HS-27A (cell line): ENCODE results near the gene BSX.

Experiments
- DNase-seq: peaks from one replicate; pipeline ENCODE4 v3.0.0-alpha.2; 2012; ENCODE audit warnings: low read depth, missing footprints

BSX gene

DNA sequence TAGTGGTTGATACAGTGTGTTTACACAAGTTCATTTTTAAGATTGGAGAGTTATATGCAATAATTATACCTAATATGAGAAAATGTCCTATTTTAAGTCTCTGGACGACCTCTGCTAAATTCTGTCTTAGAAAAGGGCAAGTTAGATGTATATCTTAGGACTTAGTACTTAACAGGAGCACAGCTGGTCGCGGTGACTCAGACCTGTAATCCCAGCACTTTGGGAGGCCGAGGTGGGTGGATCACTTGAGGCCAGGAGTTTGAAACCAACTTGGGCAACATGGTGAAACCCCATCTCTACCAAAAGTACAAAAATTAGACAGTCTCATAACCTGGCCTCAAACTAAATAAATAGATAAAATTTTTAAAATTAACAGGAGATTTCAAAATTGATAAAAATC, 27.2 kb downstream of the BSX start:
- DNase-seq: no peak

GRCh38 chr11:122951211-122951610, 30.4 kb downstream of the BSX start:
- DNase-seq: no peak

DNA sequence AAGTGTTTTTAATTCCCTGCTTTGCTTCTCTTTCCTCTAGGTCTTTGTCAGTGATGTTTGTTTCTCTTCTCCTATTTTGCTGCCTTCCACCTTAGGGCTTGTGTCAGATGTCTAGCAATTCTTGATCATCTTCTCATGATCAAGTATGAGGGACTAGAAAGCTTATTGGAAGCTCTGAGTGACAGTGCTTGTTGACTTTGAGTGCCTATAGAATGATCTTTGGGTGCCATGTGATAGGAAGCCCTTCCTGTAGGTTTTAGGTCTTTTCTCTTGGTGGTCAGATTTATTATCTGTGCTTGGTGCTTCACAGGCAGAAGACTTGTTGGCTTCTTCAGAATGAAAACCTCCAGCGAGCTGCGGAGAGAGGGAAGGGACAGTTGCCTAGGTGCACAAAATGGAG, 43.1 kb downstream of the BSX start:
- no peak for DNase-seq

DNA sequence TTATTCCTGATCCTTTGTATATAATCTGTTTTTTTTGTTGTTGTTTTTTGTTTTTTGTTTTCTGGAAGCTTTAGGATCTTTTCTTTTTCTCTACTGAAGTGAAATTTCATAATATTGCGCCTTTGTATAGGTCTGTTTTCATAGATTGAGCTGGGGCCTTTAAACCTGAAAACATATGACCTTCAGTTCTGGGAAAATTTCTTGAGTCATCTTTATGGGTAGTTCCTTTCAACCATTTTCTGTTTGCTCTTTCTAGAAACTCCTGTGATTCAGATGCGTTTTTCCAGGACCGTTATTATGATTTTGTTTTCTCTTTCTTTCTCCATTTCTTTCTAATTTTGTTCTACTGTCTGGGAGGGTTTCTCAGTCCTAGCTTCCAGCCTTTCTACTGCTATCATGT, 43.7 kb downstream of the BSX start:
- DNase-seq: no peak

GRCh38 chr11:122933416-122933815, 48.2 kb downstream of the BSX start:
- no peak for DNase-seq

DNA sequence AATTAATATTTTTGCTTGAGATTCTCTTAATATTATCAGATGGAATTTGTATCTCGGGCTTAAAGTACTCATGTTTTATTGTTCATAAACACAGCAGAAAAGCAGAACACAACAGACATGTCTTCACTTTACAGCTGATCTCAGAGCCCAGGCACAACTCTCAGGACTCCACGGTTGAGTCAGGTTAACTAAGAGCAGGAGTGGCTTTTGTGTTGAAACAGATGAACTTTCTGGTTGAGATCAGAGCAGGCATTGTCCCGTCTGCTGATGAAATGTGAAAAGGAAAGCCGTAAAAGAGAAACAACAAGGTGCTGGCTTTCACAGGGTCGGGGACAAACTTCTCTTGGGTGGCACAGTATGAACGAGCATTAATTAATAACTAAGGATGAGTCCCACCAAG, 50.1 kb downstream of the BSX start:
- DNase-seq: no peak
